HG03045 (cell line): Measurements from ENCODE around the gene COQ8B.

Experiments
- ATAC-seq: cut with Tn5 transposase; IDR thresholded peaks from one replicate; pipeline ENCODE4 v1.9.1; 2021; ENCODE audit warnings: mild to moderate bottlenecking, moderate library complexity; ENCODE audit not compliant: unreplicated experiment

Gene COQ8B

DNA sequence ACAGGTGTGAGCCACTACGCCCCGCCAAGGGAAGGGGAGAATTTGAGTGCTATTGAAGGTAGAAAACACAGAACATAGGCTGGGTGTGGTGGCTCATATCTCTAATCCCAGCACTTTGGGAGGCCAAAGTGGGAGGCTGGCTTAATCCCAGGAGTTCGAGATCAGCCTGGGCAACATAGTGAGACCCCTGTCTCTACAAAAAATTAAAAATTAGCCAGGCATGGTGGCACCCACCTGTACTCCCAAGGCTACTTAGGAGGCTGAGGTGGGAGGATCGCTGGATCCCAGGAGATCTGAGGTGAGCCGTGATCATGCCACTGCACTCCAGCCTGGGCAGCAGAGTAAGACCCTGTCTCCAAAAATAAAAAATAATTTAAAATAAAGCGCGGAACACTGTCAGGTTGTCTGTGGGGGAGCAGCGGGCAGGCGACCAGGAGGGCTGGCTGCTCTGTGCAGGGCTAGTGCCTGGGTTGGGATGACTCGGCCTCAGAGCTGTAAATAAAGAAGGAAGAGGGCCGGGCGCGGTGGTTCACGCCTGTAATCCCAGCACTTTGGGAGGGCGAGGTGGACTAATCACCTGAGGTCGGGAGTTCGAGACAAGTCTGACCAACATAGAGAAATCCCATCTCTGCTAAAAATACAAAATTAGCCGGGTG lies 74.5 kb downstream of the COQ8B start:
- no peak for ATAC-seq
